ENCODE measurements around the gene ENTPD7. TPM values are rescaled to one million over a fixed set of nuclear protein-coding genes. Genes with fewer than 3 reads are reported as not detected.

ENTPD7 gene
- total RNA-seq, result 10 to 100 TPM; 12.7 to 14.0 TPM

GRCh38 chr10:99659031-99659867 is at the start of gene ENTPD7:
Gene ENTPD7, plus strand, starts transcription at chr10:99659509. Its CDS starts 448 bp downstream, at chr10:99659957.

GRCh38 chr10:99619851-99620710 is 39.2 kb upstream of the ENTPD7 start, which contains the start of gene SLC25A28:
Gene SLC25A28, minus strand, starts transcription at chr10:99620439. Its CDS starts 104 bp downstream, at chr10:99620335.

GRCh38 chr10:99732033-99732842 is 72.9 kb downstream of the ENTPD7 start, which contains the start of the genes COX15 and CUTC:
Gene COX15, minus strand, starts transcription at chr10:99732127. Its CDS starts 78 bp downstream, at chr10:99732049.
Gene CUTC, plus strand, starts transcription at chr10:99732234. Its CDS starts 115 bp downstream, at chr10:99732349.

Small RNAs within 50 kb of the gene (small RNA-seq; reads per million reads assigned to genes)
- gene AL133353.1, result 0 reads per million in 2 donors

Other genes starting within 250 kb of the ENTPD7 start
- gene GOT1, start 228.9 kb upstream of the ENTPD7 start, total RNA-seq, result 10 to 100 TPM; 27.9 to 33.6 TPM
- not detected for gene NKX2-3, start 126.6 kb upstream of the ENTPD7 start, total RNA-seq
- gene SLC25A28, start 39.1 kb upstream of the ENTPD7 start, total RNA-seq, result 10 to 100 TPM; 25.1 to 43.6 TPM
- gene COX15, start 72.6 kb downstream of the ENTPD7 start, total RNA-seq, result 10 to 100 TPM; 37.9 to 55.6 TPM
- 10 to 100 TPM in 1 of 2 donors, 1 to 10 TPM in 1; 9.3 to 20.0 TPM for gene CUTC, start 72.7 kb downstream of the ENTPD7 start, total RNA-seq
- 100 to 1,000 TPM in 1 of 2 donors, 10 to 100 TPM in 1; 69.2 to 102 TPM for gene ABCC2, start 123.1 kb downstream of the ENTPD7 start, total RNA-seq